Lower leg skin (tissue), 3 donors: ENCODE measurements around the gene CD164L2.

ENCODE experiments used
- CTCF ChIP-seq, 3 donors: fragments of 450-650 bp; IDR thresholded peaks; one replicate each; pipeline ENCODE4 v1.5.1; 2016; ENCODE audit warnings: antibody characterized with exemption in 3 of 3, mild to moderate bottlenecking in 3 of 3, moderate library complexity in 2 of 3
- POLR2A ChIP-seq, 2 donors: fragments of 450-650 bp; IDR thresholded peaks; one replicate each; pipeline ENCODE4 v1.6.1; 2016 to 2017; ENCODE audit warnings: antibody characterized with exemption in 2 of 2, mild to moderate bottlenecking in 1 of 2, moderate library complexity in 1 of 2

GRCh38 chr1:27381969-27382762 lies 967 bp downstream of the CD164L2 start:
- TF ChIP-seq POLR2A (IDR thresholded peaks at IDR 0.05) (no peak), CTCF (IDR thresholded peaks at IDR 0.05) (no peak)
